Activated T-cell treated with anti-CD3 and anti-CD28 coated beads, Interleukin-2, amount 50 U/mL, for 1 hour (primary cell): Measurements from ENCODE around the gene TIMELESS.
"Not testable (repeated sequence)": the region's sequence is repeated elsewhere in the genome, so short reads cannot be mapped to it uniquely, and the experiment has no call there.

ENCODE experiments used
- DNase-seq: peaks from one replicate; pipeline ENCODE4 v3.0.0-alpha.2; 2020

The TIMELESS gene

DNA sequence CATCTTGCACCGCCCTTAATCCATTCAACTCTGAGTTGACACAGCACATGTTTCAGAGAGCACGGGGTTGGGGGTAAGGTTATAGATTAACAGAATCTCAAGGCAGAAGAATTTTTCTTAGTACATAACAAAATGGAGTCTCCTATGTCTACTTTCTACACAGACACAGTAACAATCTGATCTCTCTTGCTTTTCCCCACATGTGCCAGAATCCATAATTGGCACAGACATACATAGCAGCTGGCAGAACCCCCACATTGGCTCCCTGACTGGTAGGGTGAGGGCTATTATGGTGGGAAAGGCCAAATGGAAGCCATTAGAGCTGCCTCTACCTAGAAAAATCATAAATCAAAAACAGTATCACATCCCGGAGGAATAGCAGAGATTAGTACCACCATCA, 48.1 kb downstream of the TIMELESS start:
- not testable (repeated sequence) for DNase-seq

DNA sequence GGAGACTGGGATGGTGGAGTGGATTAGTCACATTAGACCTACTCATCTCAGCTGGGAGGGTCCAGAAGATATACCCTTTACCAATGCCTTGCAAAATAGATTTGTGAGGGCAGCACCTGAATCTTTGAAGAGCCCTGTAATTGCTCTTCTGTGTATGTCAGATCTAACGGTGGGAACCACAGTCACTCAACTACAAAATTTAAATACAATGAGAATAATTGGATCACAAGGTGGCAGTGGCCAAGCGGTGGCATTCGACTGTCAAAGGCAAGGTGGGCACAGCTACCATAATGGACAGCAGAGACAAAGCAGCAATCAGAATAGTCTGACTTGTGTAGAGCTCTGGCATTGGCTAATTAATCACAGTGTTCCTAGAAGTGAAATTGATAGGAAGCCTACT, 49.8 kb downstream of the TIMELESS start:
- DNase-seq: not testable (repeated sequence)

DNA sequence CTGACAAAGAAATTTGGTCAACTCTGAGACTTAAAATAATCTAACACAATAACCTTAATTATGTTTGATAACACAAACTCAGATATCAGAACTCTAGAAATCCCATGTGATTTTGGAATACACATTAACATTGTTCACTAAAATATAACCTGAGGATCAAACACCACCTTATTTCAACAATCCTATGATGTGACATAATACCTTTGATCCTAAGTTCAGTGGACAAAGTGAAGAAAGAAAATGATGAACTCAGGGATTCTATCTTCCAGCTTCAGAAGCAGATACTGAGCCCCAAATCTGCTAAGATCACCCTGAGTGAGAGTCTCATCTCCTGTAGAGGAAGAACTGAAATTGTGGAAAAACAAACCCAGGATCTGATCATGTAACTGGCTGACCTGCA, 50.9 kb downstream of the TIMELESS start:
- DNase-seq: no peak

DNA sequence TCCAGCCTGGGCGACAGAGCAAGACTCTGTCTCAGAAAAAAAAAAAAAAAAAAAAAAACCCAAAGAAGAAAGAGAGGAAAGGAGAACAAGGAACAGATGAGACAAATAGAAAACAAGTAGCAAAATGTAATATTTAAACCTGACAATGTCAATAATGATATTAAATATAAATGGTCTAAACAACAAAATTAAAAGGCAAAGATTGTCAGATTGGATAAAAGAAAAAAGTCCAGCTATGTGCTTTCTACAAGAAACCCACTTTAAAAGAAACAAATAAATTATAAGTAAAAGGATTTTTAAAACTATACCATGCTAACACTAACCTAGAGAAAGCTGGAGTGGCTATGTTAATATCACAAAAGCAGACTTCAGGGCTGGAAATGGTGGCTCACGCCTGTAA, 56.9 kb downstream of the TIMELESS start:
- no peak for DNase-seq

DNA sequence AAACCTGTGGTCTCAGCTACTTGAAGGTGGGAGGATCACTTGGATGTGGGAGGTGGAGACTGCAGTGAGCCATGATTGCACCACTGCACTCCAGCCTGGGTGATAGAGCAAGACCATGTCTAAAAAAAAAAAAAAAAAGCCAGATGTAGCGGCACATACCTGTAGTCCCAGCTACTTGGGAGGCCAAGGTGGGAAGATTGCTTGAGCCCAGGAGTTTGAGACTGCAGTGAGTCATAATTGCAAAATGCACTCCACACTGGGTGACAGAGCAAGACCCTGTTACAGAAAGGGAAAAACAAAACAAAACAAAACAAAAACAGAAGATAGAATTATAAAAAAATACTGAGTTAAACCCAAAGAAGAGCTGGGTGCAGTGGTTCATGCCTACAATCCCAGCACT, 57.5 kb downstream of the TIMELESS start:
- no peak for DNase-seq

DNA sequence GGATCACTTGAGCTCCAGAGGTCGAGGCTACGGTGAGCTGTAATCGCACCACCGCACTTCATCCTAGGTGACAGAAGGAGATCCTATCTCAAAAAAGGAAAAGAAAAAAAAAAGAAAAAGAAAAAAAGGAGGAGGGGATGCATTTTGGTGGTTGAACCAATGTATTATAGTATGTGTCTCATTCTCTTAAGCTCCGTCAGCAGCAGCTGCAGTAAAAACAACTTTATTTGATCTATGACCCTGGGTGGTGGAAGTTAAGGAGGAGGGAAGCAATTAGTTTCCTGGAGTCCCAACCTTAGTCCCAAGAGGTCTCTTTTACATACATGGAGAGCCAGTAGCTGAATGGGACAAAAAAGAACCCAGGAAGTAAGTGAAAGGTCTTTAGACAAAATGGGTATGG, 59.8 kb downstream of the TIMELESS start:
- no peak for DNase-seq

DNA sequence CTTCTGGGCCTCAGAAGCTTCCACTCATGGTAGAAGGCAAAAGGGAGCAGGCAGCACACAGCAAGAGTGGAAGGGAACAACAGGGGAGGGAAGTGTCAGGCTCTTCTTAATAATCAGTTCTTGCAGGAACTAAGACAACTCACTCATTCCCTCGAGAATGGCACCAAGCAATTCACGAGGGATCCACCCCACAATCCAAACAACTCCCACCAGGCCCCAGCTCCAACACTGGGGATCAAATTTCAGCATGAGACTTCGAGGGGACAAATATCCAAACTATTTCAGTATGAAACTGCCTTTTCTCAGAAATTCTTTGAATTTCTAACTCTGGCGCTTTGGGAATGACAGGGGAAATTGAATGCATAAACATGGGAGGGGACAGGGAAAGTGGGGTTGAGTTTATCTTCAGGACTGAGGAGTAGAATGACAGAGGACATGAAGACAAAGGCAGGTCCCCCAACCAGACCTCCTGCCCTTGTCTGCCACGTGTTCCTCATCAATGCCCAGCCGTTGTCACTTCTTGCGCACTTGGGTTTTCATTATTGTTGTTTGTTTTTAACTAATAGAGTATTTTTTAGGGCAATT, 62.0 kb downstream of the TIMELESS start:
- DNase-seq: no peak

DNA sequence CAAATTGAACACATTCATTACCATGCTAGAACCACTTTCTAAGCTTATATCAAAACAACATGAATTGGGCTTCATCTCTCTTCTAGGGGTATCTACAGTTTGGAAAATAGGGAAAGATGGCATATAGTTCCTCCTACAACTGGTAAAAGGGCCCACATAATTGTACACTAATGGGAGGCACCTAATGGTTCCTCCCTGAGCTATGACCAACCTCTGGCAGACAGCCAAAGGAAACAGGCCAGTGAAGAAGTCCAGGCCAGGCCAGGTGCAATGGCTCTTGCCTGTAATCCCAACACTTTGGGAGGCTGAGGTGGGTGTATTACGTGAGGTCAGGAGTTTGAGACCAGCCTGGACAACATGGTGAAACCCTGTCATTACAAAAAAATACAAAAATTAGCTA, 63.4 kb downstream of the TIMELESS start:
- DNase-seq: no peak

DNA sequence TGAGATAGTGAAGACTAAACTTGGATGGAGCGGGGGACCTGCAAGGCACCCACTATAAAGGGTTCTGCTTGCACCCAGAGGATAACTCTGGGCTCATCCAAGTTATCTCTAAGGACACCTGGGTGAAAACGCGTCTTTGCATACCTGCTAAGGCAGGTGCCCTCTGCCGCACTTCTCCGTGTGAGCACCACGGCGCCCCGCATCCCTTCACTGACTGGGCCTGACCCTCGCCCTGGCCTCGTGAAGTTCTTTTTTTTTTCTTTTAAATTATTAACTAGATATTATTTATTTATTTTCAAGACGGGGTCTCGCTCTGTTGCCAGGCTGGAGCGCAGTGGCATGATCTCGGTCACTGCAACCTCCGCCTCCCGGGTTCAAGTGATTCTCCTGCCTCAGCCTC, 66.6 kb downstream of the TIMELESS start:
- DNase-seq: no peak

DNA sequence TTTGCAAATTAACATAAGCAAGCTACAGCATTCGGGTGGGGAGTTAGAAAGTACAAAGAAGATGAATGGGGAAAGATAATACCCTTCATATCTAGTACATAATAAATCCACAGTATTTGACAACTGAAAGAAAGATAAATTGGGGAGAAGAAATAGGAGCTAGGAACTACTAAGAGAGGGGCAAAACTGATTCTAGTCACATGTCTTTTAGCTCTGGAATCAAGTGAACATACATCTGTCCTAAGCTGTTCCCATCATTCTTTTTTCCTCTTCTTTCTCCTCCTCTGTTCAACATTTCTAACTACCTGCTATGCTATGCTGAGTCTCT, 71.3 kb downstream of the TIMELESS start:
- DNase-seq: no peak

DNA sequence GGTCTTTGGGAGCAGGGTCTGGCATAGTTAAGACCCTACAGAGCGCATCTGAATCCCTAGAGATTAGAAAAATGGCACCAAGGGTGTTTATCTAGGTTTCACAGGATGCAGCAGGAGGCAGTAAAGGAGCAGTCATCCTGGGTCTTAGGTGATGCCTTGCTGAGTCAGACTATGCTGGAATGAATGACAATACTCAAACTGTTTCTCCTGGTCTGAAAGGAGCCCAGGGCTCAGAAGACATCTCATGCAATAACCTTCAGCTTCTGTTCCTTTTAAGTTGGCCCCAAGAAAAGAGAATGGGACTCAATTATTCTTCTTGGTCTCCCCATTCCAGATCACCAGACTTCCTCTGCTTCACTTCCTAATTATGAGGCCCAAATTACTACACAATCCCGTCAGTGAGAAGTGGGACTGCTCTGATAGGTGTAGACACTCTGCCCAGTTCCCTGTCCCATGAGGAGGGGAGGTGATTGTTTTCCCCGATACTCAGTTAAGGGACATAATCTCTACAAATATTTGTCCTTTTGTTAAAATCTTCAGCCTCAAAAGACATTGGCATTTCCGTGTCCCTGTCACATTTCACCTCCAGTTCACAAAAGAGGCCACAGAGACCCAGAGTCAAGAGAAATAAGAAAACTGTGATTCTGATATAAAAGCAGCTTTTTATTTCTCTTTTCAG, 71.8 kb downstream of the TIMELESS start:
- no peak for DNase-seq

DNA sequence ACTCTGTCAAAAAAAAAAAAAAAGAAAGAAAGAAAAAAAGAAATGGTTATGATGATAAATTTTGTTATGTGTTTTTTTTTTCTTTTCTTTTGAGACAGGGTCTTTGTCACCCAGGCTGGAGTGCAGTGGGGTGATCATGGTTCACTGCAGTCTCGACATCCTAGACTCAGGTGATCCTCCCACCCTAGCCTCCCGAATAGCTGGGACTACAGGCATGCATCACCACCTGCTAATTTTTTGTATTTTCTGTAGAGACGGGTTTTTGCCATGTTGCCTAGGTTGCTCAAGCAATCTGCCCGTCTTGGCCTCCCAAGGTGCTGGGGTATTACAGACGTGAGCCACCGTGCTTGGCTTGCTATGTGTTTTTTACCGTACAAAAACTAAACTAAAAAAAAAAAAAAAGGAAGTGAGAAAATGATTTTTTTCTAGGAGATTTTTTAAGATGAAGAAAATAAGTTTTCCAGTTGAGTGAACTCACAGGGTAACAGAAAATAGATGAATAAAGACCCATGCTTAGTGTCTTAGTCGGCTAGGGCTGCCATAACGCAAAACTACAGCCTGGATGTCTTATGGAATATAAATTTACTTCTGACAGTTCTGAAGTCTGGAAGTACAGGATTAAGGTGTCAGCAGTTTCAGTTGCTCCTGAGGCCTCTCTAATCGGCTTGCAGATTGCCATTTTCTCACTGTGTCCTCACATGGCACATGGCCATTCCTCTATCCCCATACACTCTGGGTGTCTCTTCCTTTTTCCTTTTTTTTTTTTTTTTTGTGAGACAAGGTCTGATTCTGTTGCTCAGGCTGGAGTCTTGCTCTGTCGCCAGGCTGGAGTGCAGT, 73.4 kb downstream of the TIMELESS start:
- DNase-seq: no peak

DNA sequence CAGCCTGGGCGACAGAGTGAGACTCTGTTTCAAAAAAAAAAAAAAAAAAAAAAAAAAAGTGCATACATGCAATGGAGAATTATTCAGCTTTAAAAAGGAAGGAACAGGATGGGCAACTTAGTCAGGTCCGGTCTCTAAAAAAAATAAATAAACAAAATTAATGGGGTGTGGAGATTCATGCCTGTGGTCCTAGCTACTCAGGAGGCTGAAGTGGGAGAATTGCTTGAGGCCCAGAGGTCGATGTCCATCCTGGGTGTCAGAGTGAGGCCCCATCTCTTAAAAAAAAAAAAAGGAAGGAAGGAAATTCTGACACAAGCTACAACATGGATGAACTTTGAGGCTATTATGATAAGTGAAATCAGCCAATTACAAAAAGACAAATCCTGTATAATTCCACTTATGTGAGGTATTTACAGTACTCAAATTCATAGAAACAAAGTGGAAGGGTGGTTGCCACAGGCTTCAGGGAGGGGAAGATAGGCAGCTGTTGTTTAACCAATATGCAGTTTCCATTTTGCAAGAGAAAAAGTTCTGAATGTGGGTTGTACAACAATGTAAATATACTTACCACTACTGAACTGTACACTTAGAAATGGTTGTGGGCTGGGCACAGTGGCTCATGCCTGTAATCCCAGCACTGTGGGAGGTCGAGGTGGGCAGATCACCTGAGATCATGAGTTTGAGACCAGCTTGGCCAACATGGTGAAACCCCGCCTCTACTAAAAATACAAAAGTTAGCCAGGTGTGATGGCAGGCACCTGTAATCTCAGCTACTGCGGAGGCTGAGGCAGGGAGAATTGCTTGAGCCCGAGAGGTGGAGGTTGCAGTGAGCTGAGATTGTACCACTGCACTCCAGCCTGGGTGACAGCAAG, 74.3 kb downstream of the TIMELESS start:
- DNase-seq: no peak

DNA sequence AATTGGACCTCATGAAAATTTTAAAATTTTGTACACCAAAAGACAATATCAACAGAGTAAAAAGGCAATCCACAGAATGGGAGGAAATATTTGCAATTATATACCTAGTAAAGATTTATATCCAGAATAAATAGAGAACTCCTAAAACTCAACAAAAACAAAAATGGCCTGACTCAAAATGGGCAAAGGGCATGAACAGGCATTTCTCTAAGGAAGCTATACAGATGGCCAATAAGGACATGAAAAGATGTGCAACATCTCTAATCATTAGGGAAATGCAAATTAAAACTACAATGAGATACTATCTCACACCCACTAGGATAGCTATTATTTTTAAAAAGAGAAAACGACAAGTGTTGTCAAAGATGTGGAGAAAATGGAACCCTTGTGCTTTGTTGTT, 75.7 kb downstream of the TIMELESS start:
- DNase-seq: no peak

DNA sequence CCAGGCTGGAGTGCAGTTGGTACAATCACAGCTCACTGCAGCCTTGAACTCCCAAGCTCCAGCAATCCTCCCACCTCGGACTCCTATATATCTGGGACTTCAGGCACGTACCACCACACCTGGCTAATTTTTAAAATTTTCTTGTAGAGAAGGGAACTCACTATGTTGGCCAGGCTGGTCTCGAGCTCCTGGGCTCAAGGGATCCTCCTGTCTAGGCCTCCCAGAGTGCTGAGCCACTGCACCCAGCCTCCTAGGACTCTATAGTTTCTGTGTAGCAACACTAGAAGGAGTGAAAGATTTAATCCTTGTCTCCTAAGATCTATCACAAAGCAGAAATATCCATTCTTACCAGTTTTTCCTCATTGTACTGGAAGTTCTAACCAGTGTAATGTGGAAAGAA, 82.3 kb downstream of the TIMELESS start:
- no peak for DNase-seq
